Astrocyte of the cerebellum (primary cell): ENCODE data around the gene ZNF385C.

Source experiments
- DNase-seq: peaks from one replicate; pipeline ENCODE4 v3.0.0-alpha.2; 2011; ENCODE audit warnings: low read depth
- H3K4me3 ChIP-seq: 2 replicates; pipeline ENCODE4 v1.5.1; 2011; ENCODE audit warnings: mild to moderate bottlenecking, low read depth, low read length, moderate library complexity
- CTCF ChIP-seq: IDR thresholded peaks from 2 replicates; pipeline ENCODE4 v1.5.1; 2012; ENCODE audit warnings: low read length, low read depth, moderate library complexity, mild to moderate bottlenecking; ENCODE audit errors: missing control alignments
- in situ Hi-C: cut with HindIII; loops from 2 replicates; pipeline ENCODE4 v1.10.0; 2017; ENCODE audit warnings: low sequenced_read_pairs

Gene ZNF385C

GRCh38 chr17:42117397-42118125 is 19.3 kb upstream of the ZNF385C start:
- DNase-seq, result no peak
- TF ChIP-seq CTCF, result no peak
- in situ Hi-C loops, result no loop called here
- no peak overlapping the region for H3K4me3 ChIP-seq

GRCh38 chr17:42116705-42117396 is 18.6 kb upstream of the ZNF385C start:
- in situ Hi-C loops, result no loop called here
- H3K4me3 ChIP-seq, result no peak overlapping the region
- TF ChIP-seq CTCF, result peak; percentile 84
- peak; percentile 62 for DNase-seq

- H3K4me3 ChIP-seq, result no peak overlapping the region
- TF ChIP-seq CTCF, result no peak
- no peak for DNase-seq
- in situ Hi-C loops, result loop anchor here (5.0 kb wide), 1 partner anchor 147 kb away; the partner anchor contains the start of gene CNP
Measured at GRCh38 chr17:42114118-42114517, 15.8 kb upstream of the ZNF385C start.

- no peak overlapping the region for H3K4me3 ChIP-seq
- in situ Hi-C loops, result loop anchor here (5.0 kb wide), 1 partner anchor 146 kb away; the partner anchor contains the start of gene CNP
- DNase-seq, result no peak
- no peak for TF ChIP-seq CTCF
Measured at GRCh38 chr17:42113293-42114069, 15.2 kb upstream of the ZNF385C start.

GRCh38 chr17:42112552-42113176 is 14.4 kb upstream of the ZNF385C start, which contains the start of gene DHX58:
Gene DHX58 (minus strand): TSS chr17:42112714. CDS start chr17:42111892, 822 bp downstream.
- in situ Hi-C loops, result loop anchor here (5.0 kb wide), 1 partner anchor 145 kb away; the partner anchor contains the start of gene CNP
- TF ChIP-seq CTCF, result no peak
- H3K4me3 ChIP-seq, result no peak within 1 kb of the TSS
- peak; percentile 22 for DNase-seq
